GM21723 (cell line): Measurements from ENCODE around the gene USP12.
"Not testable (repeated sequence)": the region's sequence is repeated elsewhere in the genome, so short reads cannot be mapped to it uniquely, and the experiment has no call there.

Experiments used
- ATAC-seq: cut with Tn5 transposase; IDR thresholded peaks from one replicate; pipeline ENCODE4 v1.9.1; 2021; ENCODE audit warnings: mild to moderate bottlenecking, moderate library complexity; ENCODE audit not compliant: unreplicated experiment

USP12 gene

GRCh38 chr13:27124571-27124970 lies 47.0 kb downstream of the USP12 start:
- ATAC-seq, result no peak

- not testable (repeated sequence) for ATAC-seq
These were observed 48.2 kb downstream of the USP12 start for GRCh38 chr13:27123445-27123844.

- ATAC-seq, result no peak
These were observed 49.6 kb downstream of the USP12 start for GRCh38 chr13:27122036-27122435.

GRCh38 chr13:27120811-27121210 lies 50.8 kb downstream of the USP12 start:
- no peak for ATAC-seq

GRCh38 chr13:27120011-27120410 lies 51.6 kb downstream of the USP12 start:
- no peak for ATAC-seq

- no peak for ATAC-seq
These were observed 53.1 kb downstream of the USP12 start for GRCh38 chr13:27118428-27119054.

GRCh38 chr13:27117952-27118351 lies 53.7 kb downstream of the USP12 start:
- ATAC-seq, result no peak

- no peak for ATAC-seq
These were observed 54.5 kb downstream of the USP12 start for GRCh38 chr13:27117158-27117557.

- no peak for ATAC-seq
These were observed 58.2 kb downstream of the USP12 start for GRCh38 chr13:27113436-27113835.

GRCh38 chr13:27112006-27112405 lies 59.6 kb downstream of the USP12 start:
- no peak for ATAC-seq

- no peak for ATAC-seq
These were observed 61.4 kb downstream of the USP12 start for GRCh38 chr13:27110056-27110746.

- ATAC-seq, result no peak
These were observed 65.5 kb downstream of the USP12 start for GRCh38 chr13:27106144-27106543.

GRCh38 chr13:27104606-27105005 lies 67.0 kb downstream of the USP12 start:
- no peak for ATAC-seq

- ATAC-seq, result no peak
These were observed 69.8 kb downstream of the USP12 start for GRCh38 chr13:27101847-27102246.

- no peak for ATAC-seq
These were observed 70.3 kb downstream of the USP12 start for GRCh38 chr13:27101289-27101688.

- no peak for ATAC-seq
These were observed 73.9 kb downstream of the USP12 start for GRCh38 chr13:27097691-27098090.

GRCh38 chr13:27091451-27091850 lies 80.2 kb downstream of the USP12 start:
- no peak for ATAC-seq

- no peak for ATAC-seq
These were observed 83.0 kb downstream of the USP12 start for GRCh38 chr13:27088619-27089018.

GRCh38 chr13:27086599-27087265 lies 84.9 kb downstream of the USP12 start:
- ATAC-seq, result no peak

GRCh38 chr13:27083183-27083582 lies 88.4 kb downstream of the USP12 start:
- ATAC-seq, result no peak

- no peak for ATAC-seq
These were observed 89.5 kb downstream of the USP12 start for GRCh38 chr13:27081893-27082679.
